Caco-2 (cell line): Measurements from ENCODE around the gene ARHGEF1. TPM values are rescaled to one million over a fixed set of nuclear protein-coding genes. Genes with fewer than 3 reads are reported as not detected.

ENCODE experiments used
- BruUV-seq: library from RNA; stranded (reverse); fragments of 400-500 nt; replicated peaks from 2 replicates; lab custom pipeline; 2021; lab: Mats Ljungman, UMichigan
- CTCF ChIA-PET: fragments of 300-600 bp; sonication (Branson Sonifier 250); formaldehyde crosslinking; loops from one replicate; lab custom pipeline; 2022; ENCODE audit warnings: antibody characterized with exemption; lab: Charles Lee
- POLR2A ChIA-PET: fragments of 300-600 bp; sonication (Branson Sonifier 250); formaldehyde crosslinking; loops from one replicate; lab custom pipeline; 2022; ENCODE audit warnings: antibody characterized with exemption; lab: Charles Lee
- DNase-seq, 2 experiments: peaks; one replicate each; pipeline versions ENCODE4 v3.0.0 to v3.0.0-alpha.2; 2020 to 2022
- H3K27me3 ChIP-seq: replicated peaks from 2 replicates; pipeline ENCODE4 v1.6.0; 2011; ENCODE audit warnings: low read length; ENCODE audit not compliant: control insufficient read depth, insufficient read depth
- H3K36me3 ChIP-seq: 2 replicates; pipeline ENCODE4 v1.5.1; 2011; ENCODE audit warnings: low read length; ENCODE audit not compliant: control insufficient read depth, insufficient read depth
- H3K4me1 ChIP-seq: fragments of 250-450 bp; sonication (Bioruptor Pico); 2 replicates; pipeline ENCODE4 v1.5.1; 2020; ENCODE audit warnings: mild to moderate bottlenecking
- H3K4me3 ChIP-seq: 2 replicates; pipeline ENCODE4 v1.5.1; 2011; ENCODE audit warnings: low read depth, mild to moderate bottlenecking, control low read depth, low read length
- H3K9me3 ChIP-seq: fragments of 250-450 bp; sonication (Bioruptor Pico); 2 replicates; pipeline ENCODE4 v1.5.1; 2020; ENCODE audit warnings: mild to moderate bottlenecking, moderate library complexity
- H3K27ac Mint-ChIP-seq: one replicate; pipeline ENCODE4 v1.8.0; 2022; ENCODE audit warnings: mixed read lengths; ENCODE audit not compliant: unreplicated experiment
- H3K27me3 Mint-ChIP-seq: one replicate; pipeline ENCODE4 v1.8.0; 2022; ENCODE audit warnings: mixed read lengths; ENCODE audit not compliant: insufficient read depth, unreplicated experiment
- H3K36me3 Mint-ChIP-seq: one replicate; pipeline ENCODE4 v1.8.0; 2022; ENCODE audit warnings: mild to moderate bottlenecking, mixed read lengths; ENCODE audit not compliant: insufficient read depth, unreplicated experiment
- H3K4me1 Mint-ChIP-seq: one replicate; pipeline ENCODE4 v1.8.0; 2022; ENCODE audit warnings: low read depth, mixed read lengths; ENCODE audit not compliant: unreplicated experiment
- H3K4me3 Mint-ChIP-seq: one replicate; pipeline ENCODE4 v1.8.0; 2022; ENCODE audit warnings: mild to moderate bottlenecking, moderate library complexity, mixed read lengths; ENCODE audit not compliant: unreplicated experiment
- H3K9me3 Mint-ChIP-seq: one replicate; pipeline ENCODE4 v1.8.0; 2022; ENCODE audit warnings: mixed read lengths; ENCODE audit not compliant: unreplicated experiment
- intact Hi-C: fragments of 100-400 bp; cut with micrococcal nuclease; formaldehyde crosslinking; loops from one replicate; pipeline ENCODE4 v1.10.0; 2022; ENCODE audit not compliant: unreplicated experiment
- total RNA-seq: library from RNA; stranded (reverse); gene quantifications from 2 replicates; pipeline ENCODE4 v1.2.3, GENCODE V29; 2022
- TF ChIP-seq, protein P1 (sequence below), 2 experiments: fragments of 200-600 bp in 1 of 2; IDR thresholded peaks; 1 replicate in 1 of 2; 2 replicates in 1 of 2; pipeline versions ENCODE4 v1.5.1 to v1.8.0; 2011 to 2022; ENCODE audit warnings: antibody characterized with exemption in 1 of 2, control low read depth in 1 of 2, inconsistent platforms in 1 of 2, low read depth in 1 of 2, low read length in 1 of 2, mild to moderate bottlenecking in 1 of 2, moderate library complexity in 1 of 2; ENCODE audit not compliant: insufficient read depth in 1 of 2, severe bottlenecking in 1 of 2, unreplicated experiment in 1 of 2

ARHGEF1 gene
- total RNA-seq, 1 experiment from 2014 or later: 63.5 TPM

DNA sequence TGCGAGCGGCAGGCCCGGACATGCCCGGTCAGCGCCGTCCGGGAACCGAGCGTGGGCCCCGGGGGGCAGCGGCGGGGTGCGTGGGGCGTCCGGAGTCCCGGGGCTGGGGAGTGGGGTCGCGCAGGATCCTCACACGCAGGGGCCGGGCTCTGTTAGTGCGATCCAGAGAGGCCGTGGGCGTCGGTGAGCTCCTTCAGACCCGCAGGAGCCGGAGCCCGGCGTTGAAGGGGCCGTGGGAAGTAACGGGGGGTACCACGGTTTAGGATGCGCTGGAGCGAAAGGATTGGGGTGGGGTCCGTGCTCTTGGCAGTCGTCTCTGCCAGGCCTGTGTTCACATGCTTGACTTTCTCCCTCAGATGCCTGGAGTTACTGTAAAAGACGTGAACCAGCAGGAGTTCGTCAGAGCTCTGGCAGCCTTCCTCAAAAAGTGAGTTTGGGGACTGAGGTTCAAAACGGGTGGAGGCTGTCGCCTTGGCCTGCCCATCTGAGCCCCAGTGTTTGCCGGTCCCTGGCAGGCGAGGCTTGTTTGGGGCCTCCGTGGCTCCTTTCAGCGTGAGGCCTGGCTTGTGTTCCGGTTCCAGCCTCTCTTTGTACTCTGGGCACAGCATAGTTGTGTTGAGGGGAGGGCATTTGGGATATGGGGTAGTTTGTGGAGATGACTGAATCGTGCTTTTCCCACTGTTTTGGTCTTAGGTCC lies 22.4 kb upstream of the ARHGEF1 start:
- Mint-ChIP-seq H3K36me3 (peaks cover 61% of the 10 kb centered on the region), H3K27me3 (no peaks in the 10 kb centered on the region), H3K9me3 (no peaks in the 10 kb centered on the region), H3K4me1 (peaks cover 5% of the 10 kb centered on the region), H3K27ac (peak overlapping the region; percentile 94), H3K4me3 (peak overlapping the region; percentile 84)
- intact Hi-C loops: no loop called here
- peaks cover 24% of the 10 kb centered on the region for H3K36me3 ChIP-seq
- no TSS peak for BruUV-seq
- CTCF ChIA-PET: interaction anchor here (0.6 to 2.0 kb wide), 12 partner anchors 13 to 1635 kb away, joined by 3 to 8 read pairs (median 4); partner anchors contain the start of gene RABAC1
- H3K9me3 ChIP-seq: no peaks in the 10 kb centered on the region
- H3K27me3 ChIP-seq: no peaks in the 10 kb centered on the region
- TF ChIP-seq, protein P1, sequence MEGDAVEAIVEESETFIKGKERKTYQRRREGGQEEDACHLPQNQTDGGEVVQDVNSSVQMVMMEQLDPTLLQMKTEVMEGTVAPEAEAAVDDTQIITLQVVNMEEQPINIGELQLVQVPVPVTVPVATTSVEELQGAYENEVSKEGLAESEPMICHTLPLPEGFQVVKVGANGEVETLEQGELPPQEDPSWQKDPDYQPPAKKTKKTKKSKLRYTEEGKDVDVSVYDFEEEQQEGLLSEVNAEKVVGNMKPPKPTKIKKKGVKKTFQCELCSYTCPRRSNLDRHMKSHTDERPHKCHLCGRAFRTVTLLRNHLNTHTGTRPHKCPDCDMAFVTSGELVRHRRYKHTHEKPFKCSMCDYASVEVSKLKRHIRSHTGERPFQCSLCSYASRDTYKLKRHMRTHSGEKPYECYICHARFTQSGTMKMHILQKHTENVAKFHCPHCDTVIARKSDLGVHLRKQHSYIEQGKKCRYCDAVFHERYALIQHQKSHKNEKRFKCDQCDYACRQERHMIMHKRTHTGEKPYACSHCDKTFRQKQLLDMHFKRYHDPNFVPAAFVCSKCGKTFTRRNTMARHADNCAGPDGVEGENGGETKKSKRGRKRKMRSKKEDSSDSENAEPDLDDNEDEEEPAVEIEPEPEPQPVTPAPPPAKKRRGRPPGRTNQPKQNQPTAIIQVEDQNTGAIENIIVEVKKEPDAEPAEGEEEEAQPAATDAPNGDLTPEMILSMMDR (IDR thresholded peaks at IDR 0.05; ENCODE audit: insufficient read depth in 1 of 2, low read depth in 1 of 2, low read length in 1 of 2, severe bottlenecking in 1 of 2, unreplicated experiment in 1 of 2): no peak
- POLR2A ChIA-PET: interaction anchor here (0.6 to 2.7 kb wide), 10 partner anchors 8 to 497 kb away, joined by 3 to 21 read pairs (median 7); partner anchors contain the start of genes B9D2 and RABAC1
- H3K4me1 ChIP-seq: peaks cover 18% of the 10 kb centered on the region
- H3K4me3 ChIP-seq: peak overlapping the region; percentile 88
- DNase-seq: no peak

DNA sequence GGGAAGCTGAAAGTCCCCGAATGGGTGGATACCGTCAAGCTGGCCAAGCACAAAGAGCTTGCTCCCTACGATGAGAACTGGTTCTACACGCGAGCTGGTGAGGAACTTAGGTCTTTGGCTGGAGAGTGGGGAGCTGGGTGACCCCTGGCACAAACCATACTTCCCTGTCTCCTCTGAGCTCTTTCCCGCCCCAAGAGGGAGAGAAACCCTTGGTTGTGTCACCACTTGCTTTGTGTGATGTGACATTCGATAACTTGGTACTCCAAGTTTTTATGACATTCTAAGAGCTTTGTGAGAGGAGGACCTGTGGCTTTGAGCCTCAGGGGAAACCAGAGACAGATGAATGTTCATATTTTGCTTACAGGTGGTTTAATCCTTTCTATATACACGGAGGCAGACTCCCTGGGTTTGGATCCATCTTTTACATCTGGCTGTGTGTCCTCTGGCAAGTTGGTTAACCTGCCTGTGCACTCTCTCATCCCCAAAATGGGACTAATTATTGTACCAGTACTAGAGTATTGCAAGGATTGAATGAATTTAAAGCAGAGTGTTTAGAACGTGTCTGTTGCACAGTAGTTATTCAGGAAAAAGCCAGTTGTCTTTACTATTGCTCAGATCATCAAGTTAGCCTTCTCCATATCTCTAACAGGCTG lies 21.7 kb upstream of the ARHGEF1 start:
- intact Hi-C loops: no loop called here
- peak overlapping the region; percentile 94 for H3K27ac Mint-ChIP-seq
- Histone ChIP-seq H3K4me1 (peaks cover 18% of the 10 kb centered on the region), H3K4me3 (peak overlapping the region; percentile 88), H3K27me3 (no peaks in the 10 kb centered on the region), H3K36me3 (peaks cover 24% of the 10 kb centered on the region), H3K9me3 (no peaks in the 10 kb centered on the region)
- CTCF ChIA-PET: interaction anchor here (0.6 to 0.7 kb wide), 3 partner anchors 12 to 1634 kb away, joined by 3 to 4 read pairs (median 3); no protein-coding TSS in a partner anchor
- H3K9me3 Mint-ChIP-seq: no peaks in the 10 kb centered on the region
- H3K4me1 Mint-ChIP-seq: peaks cover 5% of the 10 kb centered on the region
- peaks cover 68% of the 10 kb centered on the region for H3K36me3 Mint-ChIP-seq
- H3K4me3 Mint-ChIP-seq: peak overlapping the region; percentile 84
- TSS peak; percentile 37 for BruUV-seq
- POLR2A ChIA-PET: interaction anchor here (2.2 to 2.7 kb wide), 2 partner anchors 12 to 14 kb away, joined by 7 to 15 read pairs; no protein-coding TSS in a partner anchor
- no peaks in the 10 kb centered on the region for H3K27me3 Mint-ChIP-seq
- DNase-seq: no peak
- TF ChIP-seq, protein P1 (IDR thresholded peaks at IDR 0.05; ENCODE audit: insufficient read depth in 1 of 2, low read depth in 1 of 2, low read length in 1 of 2, severe bottlenecking in 1 of 2, unreplicated experiment in 1 of 2): no peak

DNA sequence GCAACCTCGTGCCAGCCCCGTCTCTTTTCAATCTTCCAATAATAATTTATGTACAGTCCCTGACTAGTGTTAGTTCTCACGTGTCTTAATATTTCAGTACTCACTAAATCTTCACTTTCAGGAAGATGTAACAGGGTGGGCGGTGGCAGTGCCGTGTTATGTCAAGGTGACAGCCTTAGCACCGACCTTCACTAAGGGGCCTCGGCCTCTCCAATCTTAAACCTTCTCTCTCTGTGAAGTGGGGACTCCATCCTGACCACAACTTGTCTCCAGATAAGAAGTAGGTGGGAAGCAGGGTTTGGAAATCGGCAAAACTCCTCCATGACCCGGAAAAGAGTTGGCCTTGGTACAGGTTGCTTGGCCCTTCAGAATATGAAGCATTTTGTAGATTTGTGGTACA lies 21.1 kb upstream of the ARHGEF1 start:
- Mint-ChIP-seq H3K27me3 (no peaks in the 10 kb centered on the region), H3K36me3 (peaks cover 74% of the 10 kb centered on the region), H3K9me3 (no peaks in the 10 kb centered on the region), H3K4me1 (peaks cover 5% of the 10 kb centered on the region), H3K4me3 (peak overlapping the region; percentile 84), H3K27ac (peak overlapping the region; percentile 94)
- no TSS peak for BruUV-seq
- H3K9me3 ChIP-seq: no peaks in the 10 kb centered on the region
- CTCF ChIA-PET: no interaction called here
- no peak for DNase-seq
- TF ChIP-seq, protein P1 (IDR thresholded peaks at IDR 0.05; ENCODE audit: insufficient read depth in 1 of 2, low read depth in 1 of 2, low read length in 1 of 2, severe bottlenecking in 1 of 2, unreplicated experiment in 1 of 2): no peak
- H3K27me3 ChIP-seq: no peaks in the 10 kb centered on the region
- intact Hi-C loops: no loop called here
- no peak overlapping the region; the same call in 1 of the 2 replicates for H3K4me3 ChIP-seq
- POLR2A ChIA-PET: no interaction called here
- peaks cover 24% of the 10 kb centered on the region for H3K36me3 ChIP-seq
- H3K4me1 ChIP-seq: peaks cover 18% of the 10 kb centered on the region
